Gastroesophageal sphincter (tissue), 3 donors: Measurements from ENCODE around the gene RNF103.

Source experiments
- EP300 ChIP-seq: sonication (generic); formaldehyde crosslinking; IDR thresholded peaks from one replicate; pipeline ENCODE4 v1.6.1; 2017; ENCODE audit warnings: antibody characterized with exemption, mild to moderate bottlenecking
- POLR2A ChIP-seq, 2 donors: fragments of 450-650 bp; IDR thresholded peaks; one replicate each; pipeline ENCODE4 v1.6.1; 2017; ENCODE audit warnings: antibody characterized with exemption in 2 of 2, mild to moderate bottlenecking in 2 of 2, moderate library complexity in 1 of 2
- TF ChIP-seq, protein P1 (sequence below), 4 experiments: fragments of 200-600 bp in 2 of 4; fragments of 450-650 bp in 2 of 4; sonication (generic) in 1 of 4; IDR thresholded peaks; one replicate each; pipeline ENCODE4 v1.5.1; 2017 to 2019; ENCODE audit warnings: antibody characterized with exemption in 4 of 4, mild to moderate bottlenecking in 2 of 4, moderate library complexity in 2 of 4

DNA sequence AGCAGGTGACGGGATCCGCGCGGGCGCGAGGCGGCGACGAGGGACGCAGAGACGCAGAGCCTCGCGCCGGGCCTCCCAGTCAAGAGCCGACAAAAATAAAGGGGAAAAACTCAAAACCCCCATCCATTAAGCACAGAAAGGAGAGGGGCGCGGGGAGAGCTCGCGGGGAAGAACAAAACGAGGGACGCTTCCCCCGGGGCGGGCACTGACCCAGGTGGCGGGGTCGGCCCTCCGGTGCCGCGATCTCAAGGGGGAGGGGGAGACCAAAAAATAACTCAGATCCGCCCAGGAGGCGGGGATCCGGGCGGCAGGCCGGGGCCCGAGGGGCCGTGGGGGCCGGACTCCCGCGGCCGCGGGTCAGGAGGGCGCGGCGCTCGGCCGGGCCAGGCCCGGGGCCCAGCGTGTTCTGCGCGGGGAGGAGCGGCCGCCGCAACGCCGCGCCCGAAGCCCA lies 597 bp downstream of the RNF103 start:
- TF ChIP-seq POLR2A (IDR thresholded peaks at IDR 0.05) (no peak), EP300 (no peak)
- TF ChIP-seq, protein P1, sequence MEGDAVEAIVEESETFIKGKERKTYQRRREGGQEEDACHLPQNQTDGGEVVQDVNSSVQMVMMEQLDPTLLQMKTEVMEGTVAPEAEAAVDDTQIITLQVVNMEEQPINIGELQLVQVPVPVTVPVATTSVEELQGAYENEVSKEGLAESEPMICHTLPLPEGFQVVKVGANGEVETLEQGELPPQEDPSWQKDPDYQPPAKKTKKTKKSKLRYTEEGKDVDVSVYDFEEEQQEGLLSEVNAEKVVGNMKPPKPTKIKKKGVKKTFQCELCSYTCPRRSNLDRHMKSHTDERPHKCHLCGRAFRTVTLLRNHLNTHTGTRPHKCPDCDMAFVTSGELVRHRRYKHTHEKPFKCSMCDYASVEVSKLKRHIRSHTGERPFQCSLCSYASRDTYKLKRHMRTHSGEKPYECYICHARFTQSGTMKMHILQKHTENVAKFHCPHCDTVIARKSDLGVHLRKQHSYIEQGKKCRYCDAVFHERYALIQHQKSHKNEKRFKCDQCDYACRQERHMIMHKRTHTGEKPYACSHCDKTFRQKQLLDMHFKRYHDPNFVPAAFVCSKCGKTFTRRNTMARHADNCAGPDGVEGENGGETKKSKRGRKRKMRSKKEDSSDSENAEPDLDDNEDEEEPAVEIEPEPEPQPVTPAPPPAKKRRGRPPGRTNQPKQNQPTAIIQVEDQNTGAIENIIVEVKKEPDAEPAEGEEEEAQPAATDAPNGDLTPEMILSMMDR (IDR thresholded peaks at IDR 0.05) = no peak
